Mucosa of gallbladder (tissue), 1 donor: ENCODE results near the gene ATP10A. TPM values are rescaled to one million over a fixed set of nuclear protein-coding genes. Genes with fewer than 3 reads are reported as not detected.
A peak's percentile ranks its signal among the peaks of the same experiment; 100 is the strongest.

Source experiments
- DNase-seq: peaks from one replicate; pipeline ENCODE4 v3.0.0-alpha.2; 2020; ENCODE audit warnings: low spot score
- total RNA-seq: library from RNA; stranded (reverse); gene quantifications from one replicate; pipeline ENCODE4 v1.2.1, GENCODE V29; 2021
- donor health status: DM: no; HTN: no; CAD: no.

Gene ATP10A
- total RNA-seq, result 19.8 TPM

- DNase-seq, result peak; percentile 39
Observed at GRCh38 chr15:25863111-25863967, at the start of gene ATP10A. Gene ATP10A (minus strand): TSS chr15:25863327. CDS start chr15:25863096, 231 bp downstream.

- no peak for DNase-seq
Observed at GRCh38 chr15:25912035-25912434, 48.9 kb upstream of the ATP10A start.

- no peak for DNase-seq
Observed at GRCh38 chr15:25910832-25911231, 47.7 kb upstream of the ATP10A start.

GRCh38 chr15:25909806-25910205 lies 46.7 kb upstream of the ATP10A start:
- DNase-seq, result no peak

GRCh38 chr15:25909325-25909724 lies 46.2 kb upstream of the ATP10A start:
- DNase-seq, result no peak

- no peak for DNase-seq
Observed at GRCh38 chr15:25905140-25905539, 42.0 kb upstream of the ATP10A start.

- peak; percentile 40 for DNase-seq
Observed at GRCh38 chr15:25903024-25903581, 40.0 kb upstream of the ATP10A start.

- no peak for DNase-seq
Observed at GRCh38 chr15:25901811-25902605, 38.9 kb upstream of the ATP10A start.

- DNase-seq, result no peak
Observed at GRCh38 chr15:25900901-25901300, 37.8 kb upstream of the ATP10A start.

- no peak for DNase-seq
Observed at GRCh38 chr15:25900431-25900830, 37.3 kb upstream of the ATP10A start.

- DNase-seq, result no peak
Observed at GRCh38 chr15:25899870-25900269, 36.7 kb upstream of the ATP10A start.

GRCh38 chr15:25897658-25898057 lies 34.5 kb upstream of the ATP10A start:
- no peak for DNase-seq

- DNase-seq, result no peak
Observed at GRCh38 chr15:25894371-25894902, 31.3 kb upstream of the ATP10A start.

- DNase-seq, result no peak
Observed at GRCh38 chr15:25893596-25893995, 30.5 kb upstream of the ATP10A start.

GRCh38 chr15:25892126-25892525 lies 29.0 kb upstream of the ATP10A start:
- DNase-seq, result no peak

GRCh38 chr15:25891081-25891480 lies 28.0 kb upstream of the ATP10A start:
- DNase-seq, result no peak

- no peak for DNase-seq
Observed at GRCh38 chr15:25890529-25890928, 27.4 kb upstream of the ATP10A start.

GRCh38 chr15:25887870-25888269 lies 24.7 kb upstream of the ATP10A start:
- DNase-seq, result no peak

GRCh38 chr15:25886498-25887140 lies 23.5 kb upstream of the ATP10A start:
- no peak for DNase-seq

GRCh38 chr15:25884370-25884769 lies 21.2 kb upstream of the ATP10A start:
- DNase-seq, result no peak

GRCh38 chr15:25883463-25884259 lies 20.5 kb upstream of the ATP10A start:
- DNase-seq, result no peak
